Keratinocyte (primary cell): Measurements from ENCODE around the gene FAM162A.

Source experiments
- EZH2 ChIP-seq: IDR thresholded peaks from one replicate; pipeline ENCODE4 v1.6.1; 2012; ENCODE audit warnings: inconsistent platforms, mild to moderate bottlenecking, low read length, moderate library complexity
- TF ChIP-seq, protein P1 (sequence below), 3 experiments: IDR thresholded peaks in 1 of 3; conservative IDR thresholded peaks in 1 of 3; optimal IDR thresholded peaks in 1 of 3; 2 replicates in 2 of 3; 3 replicates in 1 of 3; pipeline versions ENCODE3 to v1.5.1; 2011; ENCODE audit warnings: low read length in 3 of 3, mild to moderate bottlenecking in 3 of 3, moderate library complexity in 2 of 3, control low read depth in 1 of 3, inconsistent platforms in 1 of 3; ENCODE audit not compliant: insufficient read depth in 2 of 3; ENCODE audit errors: extremely low read depth in 1 of 3

- TF ChIP-seq, protein P1, sequence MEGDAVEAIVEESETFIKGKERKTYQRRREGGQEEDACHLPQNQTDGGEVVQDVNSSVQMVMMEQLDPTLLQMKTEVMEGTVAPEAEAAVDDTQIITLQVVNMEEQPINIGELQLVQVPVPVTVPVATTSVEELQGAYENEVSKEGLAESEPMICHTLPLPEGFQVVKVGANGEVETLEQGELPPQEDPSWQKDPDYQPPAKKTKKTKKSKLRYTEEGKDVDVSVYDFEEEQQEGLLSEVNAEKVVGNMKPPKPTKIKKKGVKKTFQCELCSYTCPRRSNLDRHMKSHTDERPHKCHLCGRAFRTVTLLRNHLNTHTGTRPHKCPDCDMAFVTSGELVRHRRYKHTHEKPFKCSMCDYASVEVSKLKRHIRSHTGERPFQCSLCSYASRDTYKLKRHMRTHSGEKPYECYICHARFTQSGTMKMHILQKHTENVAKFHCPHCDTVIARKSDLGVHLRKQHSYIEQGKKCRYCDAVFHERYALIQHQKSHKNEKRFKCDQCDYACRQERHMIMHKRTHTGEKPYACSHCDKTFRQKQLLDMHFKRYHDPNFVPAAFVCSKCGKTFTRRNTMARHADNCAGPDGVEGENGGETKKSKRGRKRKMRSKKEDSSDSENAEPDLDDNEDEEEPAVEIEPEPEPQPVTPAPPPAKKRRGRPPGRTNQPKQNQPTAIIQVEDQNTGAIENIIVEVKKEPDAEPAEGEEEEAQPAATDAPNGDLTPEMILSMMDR (optimal IDR thresholded peaks at IDR 0.05 in 1 of 3, IDR thresholded peaks at IDR 0.05 in 1 of 3, conservative IDR thresholded peaks at IDR 0.05 in 1 of 3; ENCODE audit: extremely low read depth in 1 of 3, insufficient read depth in 2 of 3, low read length in 3 of 3), result no peak
- TF ChIP-seq EZH2, result no peak
Measured at GRCh38 chr3:122421101-122421500, 37.1 kb downstream of the FAM162A start.
